Mesodermal cell (in vitro differentiated cells): ENCODE results near the gene AP1M1.

Experiments used
- H3K27ac ChIP-seq: 2 replicates; pipeline ENCODE4 v1.7.0; 2013; ENCODE audit warnings: mild to moderate bottlenecking, low read depth, low read length, moderate library complexity; ENCODE audit not compliant: severe bottlenecking
- H3K36me3 ChIP-seq: 2 replicates; pipeline ENCODE4 v1.7.1; 2013; ENCODE audit warnings: mild to moderate bottlenecking, low read length, moderate library complexity; ENCODE audit not compliant: control insufficient read depth, insufficient read depth
- H3K4me1 ChIP-seq: one replicate; pipeline ENCODE4 v1.7.1; 2013; ENCODE audit warnings: mild to moderate bottlenecking, low read length; ENCODE audit not compliant: insufficient read depth, control insufficient read depth, poor library complexity, severe bottlenecking
- H3K4me3 ChIP-seq: 2 replicates; pipeline ENCODE4 v1.7.0; 2013; ENCODE audit warnings: low read length, control low read depth, mild to moderate bottlenecking; ENCODE audit not compliant: insufficient read depth, poor library complexity, severe bottlenecking; ENCODE audit errors: extremely low read depth
- H3K9me3 ChIP-seq: 2 replicates; pipeline ENCODE4 v1.7.1; 2013; ENCODE audit warnings: mild to moderate bottlenecking, low read length, moderate library complexity; ENCODE audit not compliant: control insufficient read depth
- WGBS, 2 experiments: methylation state at CpG; one replicate each; pipeline ENCODE4 v1.1.5; 2013; ENCODE audit warnings: missing lambda C conversion rate in 2 of 2; ENCODE audit not compliant: insufficient coverage in 2 of 2; 5-methylcytosine and 5-hydroxymethylcytosine counted together

Gene AP1M1

DNA sequence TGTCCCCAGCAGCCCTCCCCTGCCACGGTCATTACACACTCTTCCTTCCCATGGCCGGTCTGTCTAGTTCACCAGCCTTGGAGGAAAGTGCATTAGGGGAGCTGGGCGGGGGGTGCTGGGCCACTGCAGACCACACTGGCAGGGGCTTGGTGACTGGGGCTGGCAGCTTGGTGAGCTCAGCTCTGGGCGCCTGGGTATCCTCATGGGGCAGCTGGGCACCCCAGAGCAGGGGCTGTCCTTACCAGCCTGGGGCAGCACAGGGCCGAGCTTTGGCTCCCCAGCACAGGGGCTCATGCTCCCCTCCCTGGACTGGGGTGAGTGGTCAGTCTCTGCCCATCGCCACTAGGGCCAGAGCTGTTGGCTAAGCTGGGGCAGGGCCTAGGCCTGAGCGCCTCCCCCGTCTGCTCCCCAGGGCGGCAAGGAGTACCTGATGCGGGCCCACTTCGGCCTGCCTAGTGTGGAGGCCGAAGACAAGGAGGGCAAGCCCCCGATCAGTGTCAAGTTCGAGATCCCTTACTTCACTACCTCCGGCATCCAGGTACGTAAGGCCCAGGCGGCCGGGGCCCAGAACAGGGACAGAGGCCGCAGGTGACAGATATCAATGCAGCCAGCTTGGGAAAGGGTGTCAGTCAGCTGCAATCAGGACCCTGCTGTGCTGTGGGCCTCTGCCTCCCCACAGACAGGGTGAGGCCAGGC lies 35.5 kb downstream of the AP1M1 start:
- Histone ChIP-seq H3K27ac (no peak overlapping the region), H3K4me1 (no peaks in the 10 kb centered on the region), H3K9me3 (no peaks in the 10 kb centered on the region), H3K36me3 (peaks cover 72% of the 10 kb centered on the region), H3K4me3 (no peak overlapping the region)
- WGBS, 2 experiments = 97 to 98% methylated on average over 15 to 17 of the region's 19 CpGs

- 94 to 96% methylated on average over 14 to 18 of the region's 19 CpGs for WGBS, 2 experiments
- H3K4me1 ChIP-seq = no peaks in the 10 kb centered on the region
- H3K27ac ChIP-seq = no peak overlapping the region
- peaks cover 65% of the 10 kb centered on the region for H3K36me3 ChIP-seq
- no peak overlapping the region for H3K4me3 ChIP-seq
- no peaks in the 10 kb centered on the region for H3K9me3 ChIP-seq
Observed at GRCh38 chr19:16233836-16234551, 36.3 kb downstream of the AP1M1 start.

DNA sequence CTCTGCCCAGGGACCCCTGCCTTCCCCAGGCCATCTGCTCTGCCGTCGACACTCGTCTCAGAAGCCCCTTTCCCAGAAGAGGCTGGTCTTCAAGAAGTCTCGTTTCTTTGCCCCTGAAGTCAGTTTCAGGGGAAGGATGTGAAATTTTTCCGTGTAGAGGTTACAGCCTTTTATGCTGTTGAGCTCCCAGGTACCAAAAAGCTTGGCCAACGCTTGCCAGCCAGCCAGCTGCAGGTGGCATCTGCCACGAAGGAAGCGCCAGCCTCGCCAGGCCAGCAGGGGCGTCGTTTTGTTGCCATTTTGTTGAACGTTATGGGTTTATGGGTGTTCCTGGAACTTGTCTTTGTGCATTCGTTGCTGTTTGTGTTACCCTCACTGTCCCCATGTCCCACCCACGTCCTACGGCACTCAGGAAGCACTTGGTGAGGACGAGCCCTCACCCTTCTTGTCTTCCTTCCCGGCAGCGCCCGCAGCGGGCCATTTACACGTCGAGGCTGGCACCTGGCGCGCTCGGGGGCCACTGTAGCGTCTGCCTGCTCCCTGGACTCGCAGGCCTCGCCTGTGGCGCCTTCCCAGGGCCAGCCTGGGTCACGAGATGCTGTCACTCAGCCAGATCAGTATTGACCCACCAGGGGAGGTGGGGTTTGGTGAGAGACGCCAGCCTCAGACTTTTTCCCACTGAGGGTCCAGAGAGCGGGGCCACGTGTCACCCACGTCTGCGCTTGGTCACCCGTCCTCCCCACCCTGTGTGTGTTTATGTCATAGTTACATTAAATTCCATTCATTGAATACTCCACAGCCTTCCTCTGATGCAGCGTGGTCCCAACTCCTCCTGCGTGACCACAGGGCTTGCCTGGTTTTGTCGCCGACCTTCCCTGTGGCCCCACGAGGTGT lies 37.1 kb downstream of the AP1M1 start:
- Histone ChIP-seq H3K9me3 (no peaks in the 10 kb centered on the region), H3K4me3 (no peak overlapping the region), H3K4me1 (no peaks in the 10 kb centered on the region), H3K27ac (no peak overlapping the region), H3K36me3 (peaks cover 57% of the 10 kb centered on the region)
- WGBS, 2 experiments = 94% methylated on average over 34 to 35 of the region's 41 CpGs

DNA sequence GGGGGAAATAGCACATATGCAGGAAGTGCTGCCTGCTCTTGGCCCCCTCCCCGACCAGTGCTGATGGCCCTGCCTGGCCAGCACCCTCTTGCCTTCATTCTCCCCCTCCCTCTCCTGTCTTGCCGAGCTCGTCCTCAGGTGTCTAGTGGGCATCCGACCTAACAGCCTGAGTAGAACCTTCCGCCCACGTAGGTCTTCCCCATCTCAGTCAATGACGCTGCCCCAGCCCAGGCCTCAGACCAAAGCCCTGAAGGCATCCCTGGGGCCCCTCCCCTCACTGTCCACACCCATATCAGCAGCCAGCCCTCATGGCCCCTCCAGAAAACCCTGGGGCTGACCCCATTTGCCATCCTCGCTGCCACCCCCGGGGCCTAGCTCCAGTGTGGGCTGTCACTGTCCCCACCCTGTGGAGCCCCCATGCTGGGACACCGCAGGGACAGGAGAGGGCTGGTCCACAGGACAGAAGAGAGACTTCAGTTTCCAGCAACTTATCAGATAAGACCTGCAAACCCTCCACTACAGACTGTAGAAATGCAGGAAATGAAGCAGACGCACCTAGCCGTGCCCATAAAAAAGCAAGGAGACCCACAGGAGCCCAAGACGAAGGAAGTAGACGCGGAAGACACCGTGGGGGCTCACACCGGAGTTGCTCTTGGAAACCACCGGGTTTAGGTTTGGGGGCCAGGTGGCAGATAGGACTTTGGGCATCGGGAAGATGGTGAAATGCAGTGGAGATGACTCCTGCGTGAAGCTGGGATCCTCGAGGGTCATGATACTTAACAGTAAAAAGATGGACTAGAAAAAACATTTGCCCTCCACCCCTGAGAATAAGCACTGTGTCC lies 38.3 kb downstream of the AP1M1 start:
- WGBS, 2 experiments = 92 to 95% methylated on average over 13 to 19 of the region's 21 CpGs
- H3K4me1 ChIP-seq = no peaks in the 10 kb centered on the region
- H3K9me3 ChIP-seq = no peaks in the 10 kb centered on the region
- H3K4me3 ChIP-seq = no peak overlapping the region
- no peak overlapping the region for H3K27ac ChIP-seq
- peaks cover 47% of the 10 kb centered on the region for H3K36me3 ChIP-seq

- WGBS, 2 experiments = 95 to 100% methylated on average over 1 to 2 of the region's 2 CpGs
- Histone ChIP-seq H3K4me3 (no peak overlapping the region), H3K27ac (no peak overlapping the region), H3K9me3 (no peaks in the 10 kb centered on the region), H3K36me3 (no peaks in the 10 kb centered on the region), H3K4me1 (no peaks in the 10 kb centered on the region)
Observed at GRCh38 chr19:16244091-16244490, 46.4 kb downstream of the AP1M1 start.

DNA sequence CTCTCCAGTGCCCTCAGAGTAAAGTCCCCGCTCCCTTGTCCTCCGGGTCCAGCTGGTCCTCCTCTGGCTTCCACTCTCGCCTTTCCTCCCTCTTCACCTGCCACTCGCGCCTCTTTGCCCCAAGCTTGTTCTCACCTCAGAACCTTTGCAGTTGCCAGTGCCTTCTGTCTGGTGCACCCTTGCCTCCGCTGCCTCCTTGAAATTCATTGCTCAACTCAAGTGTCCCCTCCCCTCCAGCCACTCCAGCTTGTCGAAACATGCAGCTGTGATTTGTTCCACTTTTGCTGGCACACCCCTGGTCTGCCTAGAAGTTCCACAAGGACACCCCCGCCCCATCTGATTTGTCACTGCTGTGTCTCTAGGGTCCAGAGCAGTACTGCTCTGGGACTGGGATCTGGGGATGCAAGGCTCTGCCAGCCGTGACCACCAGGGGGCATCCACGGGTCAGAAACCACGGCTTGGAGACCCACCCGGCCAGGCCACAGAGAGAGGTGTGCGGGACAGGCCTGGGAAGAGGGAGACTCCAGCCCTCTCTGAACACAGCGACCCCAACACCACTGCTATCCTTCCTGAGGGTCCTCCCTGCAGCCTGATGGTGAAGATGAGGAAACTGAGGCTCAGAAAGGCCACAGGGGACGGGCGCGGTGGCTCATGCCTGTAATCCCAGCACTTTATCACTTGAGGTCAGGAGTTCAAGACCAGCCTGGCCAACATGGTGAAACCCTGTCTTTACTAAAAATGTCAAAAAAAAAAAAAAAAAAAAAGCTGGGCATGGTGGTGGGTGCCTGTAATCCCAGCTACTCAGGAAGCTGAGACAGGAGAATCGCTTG lies 49.9 kb downstream of the AP1M1 start:
- no peak overlapping the region for H3K4me3 ChIP-seq
- H3K9me3 ChIP-seq = no peaks in the 10 kb centered on the region
- H3K36me3 ChIP-seq = no peaks in the 10 kb centered on the region
- no peak overlapping the region for H3K27ac ChIP-seq
- H3K4me1 ChIP-seq = no peaks in the 10 kb centered on the region
- 47 to 56% methylated on average over 9 to 17 of the region's 18 CpGs for WGBS, 2 experiments

DNA sequence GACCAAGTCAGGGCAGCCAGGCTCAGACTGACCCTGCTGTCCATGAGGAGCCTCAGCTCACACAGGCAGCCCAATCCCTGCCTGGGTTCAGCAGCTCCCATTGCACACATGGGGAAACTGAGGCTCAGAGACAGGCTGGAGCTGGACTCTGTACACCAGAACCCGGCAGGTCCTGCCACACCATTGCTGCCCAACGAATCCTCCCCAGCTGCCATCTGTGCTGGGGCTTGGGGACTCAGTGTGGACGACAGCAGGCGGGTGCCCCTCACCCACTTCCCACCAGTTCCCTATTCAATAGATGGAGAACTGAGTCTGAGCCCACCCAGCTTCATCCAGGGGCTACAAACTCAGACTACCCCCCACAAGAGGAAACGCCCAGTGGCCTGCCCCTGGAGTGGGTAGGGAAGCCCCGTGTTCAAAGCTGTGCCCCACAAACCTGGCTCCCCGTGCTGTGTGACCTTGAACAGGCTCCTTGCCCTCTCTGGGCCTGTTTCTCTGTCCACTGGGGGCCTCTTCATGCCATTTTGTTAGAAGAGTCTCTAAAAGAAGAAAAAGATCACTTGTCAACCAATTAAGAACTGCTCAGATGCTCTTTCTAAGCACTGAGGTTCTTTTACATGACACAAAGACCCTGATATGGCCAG lies 50.8 kb downstream of the AP1M1 start:
- WGBS, 2 experiments = 88 to 93% methylated on average over 5 to 6 of the region's 7 CpGs
- H3K27ac ChIP-seq = no peak overlapping the region
- no peaks in the 10 kb centered on the region for H3K4me1 ChIP-seq
- H3K4me3 ChIP-seq = no peak overlapping the region
- H3K9me3 ChIP-seq = no peaks in the 10 kb centered on the region
- H3K36me3 ChIP-seq = no peaks in the 10 kb centered on the region

DNA sequence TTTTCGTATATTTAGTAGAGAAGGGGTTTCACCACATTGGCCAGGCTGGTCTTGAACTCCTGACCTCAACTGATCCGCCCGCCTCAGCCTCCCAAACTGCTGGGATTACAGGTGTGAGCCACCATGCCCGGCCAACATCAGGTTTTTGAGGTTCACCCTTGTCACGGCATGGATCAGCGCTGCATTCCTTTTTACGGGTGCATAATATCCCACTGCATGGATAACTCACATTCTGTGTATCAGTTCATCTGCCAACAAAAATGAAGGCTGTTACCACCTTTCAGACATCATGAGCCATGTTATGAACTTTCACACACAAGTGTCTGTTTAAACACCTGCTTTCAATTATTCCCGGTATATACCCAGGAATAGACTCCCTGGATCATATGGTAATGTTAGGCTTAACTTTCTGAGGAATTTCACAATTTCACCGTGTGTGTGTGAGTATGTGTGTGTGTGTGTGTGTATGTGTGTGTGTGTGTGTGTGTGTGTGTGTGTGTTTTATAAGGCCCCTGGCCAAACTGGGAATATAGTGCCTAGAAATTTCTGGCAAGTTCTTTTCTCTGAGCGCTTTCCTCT lies 52.2 kb downstream of the AP1M1 start:
- WGBS, 2 experiments = 95 to 96% methylated on average over 7 to 9 of the region's 10 CpGs
- no peak overlapping the region for H3K27ac ChIP-seq
- H3K4me3 ChIP-seq = no peak overlapping the region
- H3K4me1 ChIP-seq = no peaks in the 10 kb centered on the region
- no peaks in the 10 kb centered on the region for H3K36me3 ChIP-seq
- no peaks in the 10 kb centered on the region for H3K9me3 ChIP-seq
